A549 (cell line): ENCODE results near the gene ASPN. TPM values are rescaled to one million over a fixed set of nuclear protein-coding genes. Genes with fewer than 3 reads are reported as not detected.

Source experiments
- ATAC-seq, 2 experiments: fragments of 200-7000 bp in 1 of 2; fragments of >200 bp in 1 of 2; cut with Nextera tagmentation in 1 of 2; cut with Tn5 transposase in 1 of 2; 3 replicates each; pipeline versions ENCODE4 v1.8.0 to v1.9.1; 2018 to 2020; ENCODE audit warnings: mild to moderate bottlenecking in 1 of 2, moderate library complexity in 1 of 2
- CTCF ChIA-PET: fragments of 300-600 bp; sonication (Branson Sonifier 250); formaldehyde crosslinking; extraction: SDS; loops from one replicate; lab custom pipeline; 2021; ENCODE audit warnings: antibody characterized with exemption, inconsistent platforms; lab: Yijun Ruan, JAX
- POLR2A ChIA-PET: fragments of 350-600 bp; formaldehyde crosslinking; extraction: SDS; loops from one replicate; lab custom pipeline; 2021; ENCODE audit warnings: antibody characterized with exemption, inconsistent platforms; lab: Yijun Ruan, JAX
- DNase-seq, 2 experiments: peaks; one replicate each; pipeline versions ENCODE4 v3.0.0 to v3.0.0-alpha.2; 2011 to 2016; ENCODE audit warnings: low read depth in 1 of 2, low spot score in 1 of 2
- FAIRE-seq: peaks from 2 replicates; lab custom pipeline; 2011; peaks lifted over from hg19 to GRCh38; lab: Jason Lieb, UNC
- H3K27ac ChIP-seq, 2 experiments: fragments of >200 bp; sonication (Bioruptor Twin); formaldehyde crosslinking; 3 replicates each; pipeline ENCODE4 v1.5.1; 2016 to 2017
- H3K4me1 ChIP-seq: fragments of >200 bp; sonication (Bioruptor Twin); formaldehyde crosslinking; 3 replicates; pipeline ENCODE4 v1.6.1; 2016
- H3K4me2 ChIP-seq: fragments of >200 bp; sonication (Bioruptor Twin); formaldehyde crosslinking; 3 replicates; pipeline ENCODE4 v1.6.1; 2016
- H3K4me3 ChIP-seq: fragments of >200 bp; sonication (Bioruptor Twin); formaldehyde crosslinking; 3 replicates; pipeline ENCODE4 v1.5.1; 2016
- H3K9me3 ChIP-seq: fragments of >200 bp; sonication (Bioruptor Twin); formaldehyde crosslinking; 3 replicates; pipeline ENCODE4 v1.6.1; 2016
- ATOH8 ChIP-seq: fragments of 250-450 bp; sonication (Bioruptor Pico); IDR thresholded peaks from 2 replicates; pipeline ENCODE4 v1.5.0; 2020; ENCODE audit warnings: low read depth, mild to moderate bottlenecking, moderate library complexity
- BCL3 ChIP-seq: fragments of >200 bp; sonication (Bioruptor Twin); formaldehyde crosslinking; IDR thresholded peaks from 3 replicates; pipeline ENCODE4 v1.6.1; 2016
- CBX8 ChIP-seq: fragments of 200-600 bp; sonication (generic); IDR thresholded peaks from 2 replicates; pipeline ENCODE4 v1.6.1; 2016
- CHD4 ChIP-seq: fragments of 200-600 bp; sonication (generic); IDR thresholded peaks from 2 replicates; pipeline ENCODE4 v1.6.1; 2016; ENCODE audit warnings: antibody characterized with exemption, mild to moderate bottlenecking, borderline replicate concordance
- EP300 ChIP-seq, 2 experiments: fragments of >200 bp; sonication (Bioruptor Twin); formaldehyde crosslinking; IDR thresholded peaks; 2 replicates in 1 of 2; 3 replicates in 1 of 2; pipeline ENCODE4 v1.6.1; 2016 to 2017
- FOSL2 ChIP-seq, 2 experiments: fragments of 450-650 bp in 1 of 2; fragments of >200 bp in 1 of 2; sonication (Bioruptor Twin) in 1 of 2; formaldehyde crosslinking; IDR thresholded peaks; 2 replicates each; pipeline versions ENCODE4 v1.5.0 to v1.6.1; 2016 to 2020; ENCODE audit warnings: mild to moderate bottlenecking in 1 of 2, moderate library complexity in 1 of 2
- FOXS1 ChIP-seq: fragments of 250-450 bp; sonication (Bioruptor Pico); IDR thresholded peaks from 2 replicates; pipeline ENCODE4 v1.5.0; 2020; ENCODE audit warnings: mild to moderate bottlenecking, moderate library complexity
- HES2 ChIP-seq: fragments of >200 bp; sonication (Bioruptor Twin); formaldehyde crosslinking; IDR thresholded peaks from 2 replicates; pipeline ENCODE4 v1.6.1; 2016
- HEYL ChIP-seq: fragments of 250-450 bp; sonication (Bioruptor Pico); IDR thresholded peaks from 2 replicates; pipeline ENCODE4 v1.8.0; 2021; ENCODE audit warnings: mild to moderate bottlenecking, moderate library complexity
- HOXA7 ChIP-seq: fragments of 250-450 bp; sonication (Bioruptor Pico); IDR thresholded peaks from 2 replicates; pipeline ENCODE4 v1.5.0; 2020; ENCODE audit warnings: mild to moderate bottlenecking, moderate library complexity
- JUN ChIP-seq, 2 experiments: fragments of >200 bp; sonication (Bioruptor Twin); formaldehyde crosslinking; IDR thresholded peaks; 2 replicates in 1 of 2; 3 replicates in 1 of 2; pipeline ENCODE4 v1.6.1; 2016 to 2017
- KDM1A ChIP-seq: fragments of 200-600 bp; sonication (generic); IDR thresholded peaks from 2 replicates; pipeline ENCODE4 v1.6.1; 2016; ENCODE audit warnings: low read depth, mild to moderate bottlenecking
- MAFK ChIP-seq: fragments of 450-650 bp; IDR thresholded peaks from 2 replicates; pipeline ENCODE4 v1.6.1; 2014; ENCODE audit not compliant: partially characterized antibody
- MYC ChIP-seq: IDR thresholded peaks from 2 replicates; pipeline ENCODE4 v1.6.1; 2012; ENCODE audit warnings: mild to moderate bottlenecking, inconsistent platforms, low read length, improper control_type of control experiment, borderline replicate concordance
- NR3C1 ChIP-seq: fragments of >200 bp; sonication (Bioruptor Twin); formaldehyde crosslinking; IDR thresholded peaks from 3 replicates; pipeline ENCODE4 v1.6.1; 2017
- PHF8 ChIP-seq: fragments of 200-600 bp; sonication (generic); IDR thresholded peaks from 2 replicates; pipeline ENCODE4 v1.6.1; 2016; ENCODE audit warnings: low read depth, mild to moderate bottlenecking, antibody characterized with exemption, moderate library complexity, borderline replicate concordance
- POLR2AphosphoS2 ChIP-seq: conservative IDR thresholded peaks from 2 replicates; pipeline ENCODE4 v1.6.1; 2012; ENCODE audit warnings: low read length, improper control_type of control experiment, inconsistent platforms
- RFX5 ChIP-seq: fragments of 450-650 bp; IDR thresholded peaks from 2 replicates; pipeline ENCODE4 v1.7.1; 2014; ENCODE audit warnings: antibody characterized with exemption, mild to moderate bottlenecking, moderate library complexity
- RNF2 ChIP-seq: fragments of 200-600 bp; sonication (generic); IDR thresholded peaks from 2 replicates; pipeline ENCODE4 v1.6.1; 2016; ENCODE audit warnings: low read depth, mild to moderate bottlenecking, antibody characterized with exemption, moderate library complexity, borderline replicate concordance
- USF2 ChIP-seq: fragments of 450-650 bp; IDR thresholded peaks from 2 replicates; pipeline ENCODE4 v1.6.1; 2014; ENCODE audit warnings: antibody characterized with exemption
- WGBS: methylation state at CpG from one replicate; pipeline ENCODE4 v1.1.6; 2017; ENCODE audit errors: missing lambda C conversion rate; 5-methylcytosine and 5-hydroxymethylcytosine counted together
- polyA plus RNA-seq, 4 experiments: library from polyadenylated mRNA; depleted of rRNA in 3 of 4; stranded (reverse); fragments of >200 nt; fragmentation: RNase III in 1 of 4; extraction: RNeasy Plus Mini Kit Qiagen cat#74134 plus additional on column Dnase treatment in 1 of 4; gene quantifications; 2 replicates in 3 of 4; 3 replicates in 1 of 4; pipeline ENCODE4 v1.2.3, GENCODE V29; 2011 to 2017

The ASPN gene
- polyA plus RNA-seq, 2 of the 4 experiments (the other 2 are of a cell fraction), result not detected

- TF ChIP-seq NR3C1, result no peak
- TF ChIP-seq MYC, result no peak
- no peak for TF ChIP-seq ATOH8 (CRISPR knock-in tag)
- no peak for TF ChIP-seq CBX8
- no peak for TF ChIP-seq POLR2AphosphoS2
- TF ChIP-seq PHF8, result no peak
- TF ChIP-seq FOSL2 (IDR thresholded peaks at IDR 0.05), result no peak
- no peak for TF ChIP-seq FOSL2 (CRISPR knock-in tag; IDR thresholded peaks at IDR 0.05)
- no peak for TF ChIP-seq RNF2
- TF ChIP-seq FOXS1, result no peak
- no peak for TF ChIP-seq HES2
- no peak for TF ChIP-seq EP300 (IDR thresholded peaks at IDR 0.05)
- no peak for TF ChIP-seq RFX5
- TF ChIP-seq BCL3, result no peak
- TF ChIP-seq KDM1A, result no peak
- TF ChIP-seq JUN (IDR thresholded peaks at IDR 0.05), result no peak
- no peak for TF ChIP-seq HEYL (CRISPR knock-in tag)
- no peak for TF ChIP-seq MAFK
- TF ChIP-seq HOXA7 (CRISPR knock-in tag), result no peak
- TF ChIP-seq, all 56 proteins: peak for 0
- 98% methylated on average over 2 of the region's 2 CpGs for WGBS
- Histone ChIP-seq H3K4me1 (no peaks in the 10 kb centered on the region), H3K27ac (no peak overlapping the region), H3K4me3 (no peak overlapping the region), H3K9me3 (no peaks in the 10 kb centered on the region), H3K4me2 (no peak overlapping the region)
- CTCF ChIA-PET, result interaction anchor here (0.5 to 1.3 kb wide), 2 partner anchors 8 to 351 kb away, joined by 3 to 5 read pairs; no protein-coding TSS in a partner anchor
- no peak for FAIRE-seq
- no peak for DNase-seq
- ATAC-seq, result no peak
- POLR2A ChIA-PET, result no interaction called here
Measured at GRCh38 chr9:92494856-92495255, 12.6 kb upstream of the ASPN start.

GRCh38 chr9:92493749-92494387 is 11.6 kb upstream of the ASPN start:
- POLR2A ChIA-PET, result no interaction called here
- H3K4me2 ChIP-seq, result no peak overlapping the region
- TF ChIP-seq EP300 (IDR thresholded peaks at IDR 0.05), result no peak
- TF ChIP-seq CHD4, result no peak
- peak; percentile 62 for TF ChIP-seq MAFK
- WGBS, result 90% methylated on average over 9 of the region's 9 CpGs
- ATAC-seq (no peak), DNase-seq (no peak), FAIRE-seq (no peak)
- no peak overlapping the region for H3K27ac ChIP-seq
- H3K4me3 ChIP-seq, result no peak overlapping the region
- no peaks in the 10 kb centered on the region for H3K4me1 ChIP-seq
- CTCF ChIA-PET, result interaction anchor here (1.3 kb wide), 1 partner anchor 9 kb away, joined by 5 read pairs; no protein-coding TSS in a partner anchor
- no peaks in the 10 kb centered on the region for H3K9me3 ChIP-seq

GRCh38 chr9:92492781-92493401 is 10.6 kb upstream of the ASPN start:
- H3K9me3 ChIP-seq, result no peaks in the 10 kb centered on the region
- POLR2A ChIA-PET, result no interaction called here
- DNase-seq (no peak), FAIRE-seq (no peak), ATAC-seq (no peak)
- TF ChIP-seq POLR2AphosphoS2 (no peak), MAFK (no peak), HOXA7 (CRISPR knock-in tag) (no peak), USF2 (no peak)
- H3K27ac ChIP-seq, result no peak overlapping the region
- CTCF ChIA-PET, result interaction anchor here (0.9 kb wide), 1 partner anchor 8 kb away, joined by 3 read pairs; no protein-coding TSS in a partner anchor
- no peaks in the 10 kb centered on the region for H3K4me1 ChIP-seq
- H3K4me3 ChIP-seq, result no peak overlapping the region
- 100% methylated on average over 3 of the region's 3 CpGs for WGBS
- H3K4me2 ChIP-seq, result no peak overlapping the region
